ENCODE data around the gene SLX4IP. TPM values are rescaled to one million over a fixed set of nuclear protein-coding genes. Genes with fewer than 3 reads are reported as not detected.

SLX4IP gene
- total RNA-seq, 1 donor from 2014 or later: 9.0 TPM

- intact Hi-C loops (cut with micrococcal nuclease): loop anchor here (5.0 to 10.0 kb wide), 4 partner anchors 317 to 1220 kb away; partner anchors contain the start of genes ANKEF1 and SNAP25
These were observed 237.0 kb downstream of the SLX4IP start for GRCh38 chr20:10671919-10672623.

GRCh38 chr20:10672624-10673127, 237.6 kb downstream of the SLX4IP start:
- intact Hi-C loops (cut with micrococcal nuclease): loop anchor here (5.0 to 10.0 kb wide), 4 partner anchors 318 to 1220 kb away; partner anchors contain the start of genes ANKEF1 and SNAP25

- intact Hi-C loops (cut with micrococcal nuclease): loop anchor here (5.0 to 10.0 kb wide), 4 partner anchors 319 to 1219 kb away; partner anchors contain the start of genes ANKEF1 and SNAP25
These were observed 238.2 kb downstream of the SLX4IP start for GRCh38 chr20:10673176-10673841.

GRCh38 chr20:10673842-10674683, 239.0 kb downstream of the SLX4IP start, which contains the start of gene JAG1:
TSS of gene JAG1 (minus strand) at chr20:10673999. CDS start at chr20:10673530, 469 bp downstream.
- intact Hi-C loops (cut with micrococcal nuclease): loop anchor here (1.0 to 10.0 kb wide), 6 partner anchors 121 to 1218 kb away; partner anchors contain the start of genes ANKEF1, MKKS and SNAP25

- intact Hi-C loops (cut with micrococcal nuclease): loop anchor here (1.0 to 10.0 kb wide), 6 partner anchors 122 to 1217 kb away; partner anchors contain the start of genes ANKEF1, MKKS and SNAP25
These were observed 239.8 kb downstream of the SLX4IP start for GRCh38 chr20:10674684-10675449.

GRCh38 chr20:10675450-10675848, 240.3 kb downstream of the SLX4IP start:
- intact Hi-C loops (cut with micrococcal nuclease): loop anchor here (2.0 to 10.0 kb wide), 3 partner anchors 123 to 641 kb away; partner anchors contain the start of gene ANKEF1

GRCh38 chr20:10676518-10676917, 241.4 kb downstream of the SLX4IP start:
- intact Hi-C loops (cut with micrococcal nuclease): loop anchor here (10.0 kb wide), 2 partner anchors 322 to 642 kb away; partner anchors contain the start of gene ANKEF1

Other genes with a start within 250 kb of the SLX4IP start
- gene SNAP25, start 216.5 kb upstream of the SLX4IP start, total RNA-seq: 0.18 and 0.48 TPM in 2 replicates
- gene MKKS, start 1.1 kb upstream of the SLX4IP start, total RNA-seq: 10.0 and 10.7 TPM in 2 replicates
- gene JAG1, start 238.7 kb downstream of the SLX4IP start, total RNA-seq: 0.95 and 1.1 TPM in 2 replicates